OCI-LY7 (cell line): ENCODE measurements around the gene APCDD1.

Source experiments
- CTCF ChIP-seq: fragments of 200-600 bp; sonication (generic); conservative IDR thresholded peaks from 2 replicates; pipeline ENCODE4 v1.5.1; 2014; ENCODE audit warnings: mild to moderate bottlenecking, antibody characterized with exemption, low read length, moderate library complexity, mixed read lengths
- EZH2phosphoT487 ChIP-seq: fragments of 200-600 bp; sonication (generic); IDR thresholded peaks from 2 replicates; pipeline ENCODE4 v1.6.1; 2018; ENCODE audit warnings: low read depth, borderline replicate concordance, mild to moderate bottlenecking, mixed run types, antibody characterized with exemption, low read length, moderate library complexity, mixed read lengths

GRCh38 chr18:10419420-10420103, 34.9 kb upstream of the APCDD1 start:
- TF ChIP-seq CTCF, result no peak
- no peak for TF ChIP-seq EZH2phosphoT487
